K562 (cell line): Measurements from ENCODE around the gene TPPP. TPM values are rescaled to one million over a fixed set of nuclear protein-coding genes. Genes with fewer than 3 reads are reported as not detected.

Experiments used
- ATAC-seq: fragments of 200-7000 bp; cut with Tn5 transposase; 3 replicates; pipeline ENCODE4 v1.9.1; 2020; ENCODE audit warnings: moderate library complexity
- BruUV-seq: library from RNA; stranded (reverse); fragments of 400-500 nt; replicated peaks from 2 replicates; lab custom pipeline; 2021; lab: Mats Ljungman, UMichigan
- CTCF ChIA-PET: fragments of 300-600 bp; formaldehyde crosslinking; extraction: SDS; loops from one replicate; lab custom pipeline; 2021; ENCODE audit warnings: low intra/inter-chr PET ratio; lab: Yijun Ruan, JAX
- POLR2A ChIA-PET: fragments of 300-600, 350-650 bp; sonication (Branson Sonifier 250); formaldehyde crosslinking; extraction: SDS; loops from one replicate; lab custom pipeline; 2021; ENCODE audit warnings: antibody characterized with exemption, inconsistent platforms; lab: Yijun Ruan, JAX
- DNase-seq, 4 experiments: peaks; one replicate each; pipeline versions ENCODE4 v3.0.0 to v3.0.0-alpha.2; 2011 to 2018; ENCODE audit warnings: low spot score in 3 of 4, mixed read lengths in 3 of 4; ENCODE audit errors: extremely low read depth in 1 of 4
- FAIRE-seq: peaks from 2 replicates; lab custom pipeline; 2011; peaks lifted over from hg19 to GRCh38; lab: Jason Lieb, UNC
- H2AFZ ChIP-seq: 2 replicates; pipeline ENCODE4 v1.6.0; 2011; ENCODE audit warnings: low read depth, low read length, control low read depth, inconsistent platforms
- H3K27ac ChIP-seq: fragments of 200-600 bp; 3 replicates; pipeline ENCODE4 v1.8.0; 2011; ENCODE audit warnings: low read depth, mild to moderate bottlenecking, control low read depth, inconsistent platforms, low read length, moderate library complexity, mixed read lengths; ENCODE audit errors: extremely low read depth
- H3K27me3 ChIP-seq, 2 experiments: fragments of 300-600 bp in 1 of 2; 2 replicates in 1 of 2; 3 replicates in 1 of 2; pipeline versions ENCODE4 v1.6.0 to v1.8.0; 2011; ENCODE audit warnings: inconsistent platforms in 2 of 2, low read length in 2 of 2, mild to moderate bottlenecking in 1 of 2, mixed read lengths in 1 of 2, moderate library complexity in 1 of 2; ENCODE audit not compliant: control insufficient read depth in 2 of 2, insufficient read depth in 2 of 2
- H3K36me3 ChIP-seq: fragments of 300-600 bp; 3 replicates; pipeline ENCODE4 v1.8.0; 2011; ENCODE audit warnings: mild to moderate bottlenecking, low read length, inconsistent platforms; ENCODE audit not compliant: control insufficient read depth, insufficient read depth
- H3K4me1 ChIP-seq, 2 experiments: fragments of 200-600 bp in 1 of 2; replicated peaks in 1 of 2; 2 replicates in 1 of 2; 3 replicates in 1 of 2; pipeline versions ENCODE4 v1.5.1 to v1.8.0; 2011; ENCODE audit warnings: inconsistent platforms in 2 of 2, low read length in 2 of 2, mild to moderate bottlenecking in 1 of 2, mixed read lengths in 1 of 2, moderate library complexity in 1 of 2; ENCODE audit not compliant: control insufficient read depth in 2 of 2, insufficient read depth in 2 of 2
- H3K4me2 ChIP-seq: 2 replicates; pipeline ENCODE4 v1.6.1; 2011; ENCODE audit warnings: low read length, control low read depth, inconsistent platforms, mixed read lengths; ENCODE audit not compliant: insufficient read depth
- H3K4me3 ChIP-seq: fragments of 200-600 bp; sonication (generic), shearing (Covaris generic); 2 replicates; pipeline ENCODE4 v1.5.1; 2016; ENCODE audit warnings: control low read depth, inconsistent platforms
- H3K79me2 ChIP-seq: fragments of 200-600 bp; 3 replicates; pipeline ENCODE4 v1.8.0; 2011; ENCODE audit warnings: low read length, inconsistent platforms; ENCODE audit not compliant: control insufficient read depth, insufficient read depth
- H3K9ac ChIP-seq, 2 experiments: 2 replicates each; pipeline versions ENCODE4 v1.6.0 to v1.6.1; 2011; ENCODE audit warnings: low read depth in 2 of 2, low read length in 2 of 2, control low read depth in 1 of 2, inconsistent platforms in 1 of 2, mild to moderate bottlenecking in 1 of 2, mixed read lengths in 1 of 2; ENCODE audit not compliant: insufficient read depth in 1 of 2
- H3K9me1 ChIP-seq: one replicate; pipeline ENCODE4 v1.6.0; 2011; ENCODE audit warnings: inconsistent platforms, mild to moderate bottlenecking, low read length, moderate library complexity; ENCODE audit not compliant: control insufficient read depth, insufficient read depth
- H3K9me3 ChIP-seq: replicated peaks from 2 replicates; pipeline ENCODE4 v1.5.1; 2011; ENCODE audit warnings: low read depth, low read length, inconsistent platforms; ENCODE audit not compliant: control insufficient read depth, insufficient read depth
- H4K20me1 ChIP-seq: replicated peaks from 2 replicates; pipeline ENCODE4 v1.6.1; 2011; ENCODE audit warnings: low read length, inconsistent platforms, mixed read lengths; ENCODE audit not compliant: control insufficient read depth, insufficient read depth
- E4F1 ChIP-seq: fragments of 250-450 bp; sonication (Bioruptor Pico); IDR thresholded peaks from 2 replicates; pipeline ENCODE4 v1.5.0; 2021; ENCODE audit warnings: mild to moderate bottlenecking, borderline replicate concordance
- SMARCC2 ChIP-seq: fragments of 450-650 bp; IDR thresholded peaks from 2 replicates; pipeline ENCODE4 v1.6.1; 2017; ENCODE audit warnings: antibody characterized with exemption, moderate library complexity, mild to moderate bottlenecking, low read depth
- TGIF2 ChIP-seq: sonication (generic); formaldehyde crosslinking; IDR thresholded peaks from 2 replicates; pipeline ENCODE4 v1.8.1; 2022; ENCODE audit warnings: mild to moderate bottlenecking, missing genetic modification reagents, moderate library complexity
- WGBS: fragments of 100-300 bp; shearing (Covaris generic); methylation state at CpG from one replicate; pipeline ENCODE4 v1.1.6; 2016; ENCODE audit warnings: low coverage, mixed read lengths; ENCODE audit not compliant: insufficient coverage; ENCODE audit errors: missing lambda C conversion rate; 5-methylcytosine and 5-hydroxymethylcytosine counted together
- in situ Hi-C: fragments of 300-500 bp; cut with MboI; formaldehyde crosslinking; loops from 4 replicates; pipeline ENCODE4 v1.15.0; 2018; ENCODE audit warnings: inconsistent platforms, mixed read lengths
- intact Hi-C: fragments of 100-400 bp; cut with micrococcal nuclease; formaldehyde crosslinking; loops from 2 replicates; pipeline ENCODE4 v1.14.2; 2022
- polyA plus RNA-seq, 8 experiments: library from polyadenylated mRNA; depleted of rRNA in 4 of 8; stranded (reverse) in 5 of 8; unstranded in 3 of 8; fragments of >200 nt; fragmentation: Nextera tagmentation in 2 of 8; fragmentation: Illumina TruSeq in 1 of 8; extraction: Ambion mirVana in 2 of 8; extraction: Trizol in 1 of 8; gene quantifications; 2 replicates each; pipeline versions ENCODE4 v1.2.1 to v1.2.3, GENCODE V29; 2011 to 2014; ENCODE audit warnings: inconsistent platforms in 1 of 8, missing spikeins in 1 of 8
- total RNA-seq, 7 experiments: library from RNA; depleted of rRNA in 6 of 7; stranded (reverse); fragments of >200 nt in 6 of 7; fragmentation: Illumina TruSeq in 2 of 7; extraction: Trizol in 2 of 7; gene quantifications; 2 replicates each; pipeline versions ENCODE4 v1.2.1 to v1.2.3, GENCODE V29; 2011 to 2021; ENCODE audit warnings: low replicate concordance in 1 of 7

TPPP gene
- total and polyA plus RNA-seq, 9 of the 15 experiments (the other 6 are each of a cell fraction or from before 2014, with no cell fraction given), result 0.01 to 0.07 (median 0.03) TPM; not detected in 6

- Histone ChIP-seq H3K36me3 (peaks cover 79% of the 10 kb centered on the region), H4K20me1 (no peaks in the 10 kb centered on the region), H3K4me2 (no peak overlapping the region), H3K9ac (no peak overlapping the region), H3K9me1 (no peaks in the 10 kb centered on the region), H3K27ac (no peak overlapping the region), H2AFZ (no peak overlapping the region), H3K9me3 (peaks cover 24% of the 10 kb centered on the region), H3K79me2 (peaks cover 6% of the 10 kb centered on the region; the same call in 1 of the 3 replicates), H3K4me1 (no peaks in the 10 kb centered on the region; a peak in 1 of 5 replicates), H3K4me3 (no peak overlapping the region), H3K27me3 (no peaks in the 10 kb centered on the region)
- ChIA-PET POLR2A (no interaction called here), CTCF (no interaction called here)
- intact Hi-C loops, result no loop called here
- ATAC-seq (no peak), DNase-seq (no peak), FAIRE-seq (no peak)
- WGBS, result 98% methylated on average over 18 of the region's 18 CpGs
- in situ Hi-C loops, result no loop called here
- TF ChIP-seq E4F1 (CRISPR knock-in tag) (no peak), SMARCC2 (no peak), TGIF2 (CRISPR knock-in tag) (no peak)
- no TSS peak for BruUV-seq
These were observed 46.6 kb downstream of the TPPP start for GRCh38 chr5:646396-647201.
